H9 (cell line): ENCODE measurements around the gene CD8A. TPM values are rescaled to one million over a fixed set of nuclear protein-coding genes. Genes with fewer than 3 reads are reported as not detected.
A peak's percentile ranks its signal among the peaks of the same experiment; 100 is the strongest.

Source experiments
- DNase-seq: peaks from one replicate; pipeline ENCODE4 v3.0.0-alpha.2; 2017
- H2AFZ ChIP-seq: one replicate; pipeline ENCODE4 v1.6.1; 2013; ENCODE audit warnings: mild to moderate bottlenecking, low read length, control low read depth, moderate library complexity
- H2AK5ac ChIP-seq: 2 replicates; pipeline ENCODE4 v1.6.1; 2013; ENCODE audit warnings: low read length, control low read depth, mixed read lengths; ENCODE audit not compliant: insufficient read length
- H2BK120ac ChIP-seq: one replicate; pipeline ENCODE4 v1.6.1; 2013; ENCODE audit warnings: low read depth, mild to moderate bottlenecking, low read length, control low read depth, inconsistent platforms; ENCODE audit not compliant: poor library complexity, severe bottlenecking
- H2BK12ac ChIP-seq: 2 replicates; pipeline ENCODE4 v1.6.1; 2013; ENCODE audit warnings: low read length, control low read depth, mixed read lengths, low read depth; ENCODE audit not compliant: insufficient read length
- H2BK15ac ChIP-seq: 2 replicates; pipeline ENCODE4 v1.6.1; 2013; ENCODE audit warnings: low read depth, low read length, control low read depth
- H2BK20ac ChIP-seq: one replicate; pipeline ENCODE4 v1.6.1; 2013; ENCODE audit warnings: low read depth, mild to moderate bottlenecking, low read length, control low read depth, inconsistent platforms; ENCODE audit not compliant: poor library complexity, severe bottlenecking
- H2BK5ac ChIP-seq: 2 replicates; pipeline ENCODE4 v1.6.1; 2013; ENCODE audit warnings: low read length, control low read depth, mixed read lengths; ENCODE audit not compliant: insufficient read length
- H3K14ac ChIP-seq: 2 replicates; pipeline ENCODE4 v1.6.1; 2013; ENCODE audit warnings: low read length, control low read depth; ENCODE audit not compliant: insufficient read depth
- H3K18ac ChIP-seq: 2 replicates; pipeline ENCODE4 v1.6.1; 2013; ENCODE audit warnings: low read depth, mild to moderate bottlenecking, mixed read lengths, low read length, control low read depth; ENCODE audit not compliant: insufficient read length
- H3K23ac ChIP-seq: 2 replicates; pipeline ENCODE4 v1.6.1; 2013; ENCODE audit warnings: low read length, control low read depth, mixed read lengths, low read depth; ENCODE audit not compliant: insufficient read length
- H3K23me2 ChIP-seq: 2 replicates; pipeline ENCODE4 v1.6.1; 2013; ENCODE audit warnings: low read depth, mild to moderate bottlenecking, mixed read lengths, low read length, control low read depth; ENCODE audit not compliant: insufficient read length, poor library complexity, severe bottlenecking
- H3K27ac ChIP-seq: 2 replicates; pipeline ENCODE4 v1.5.1; 2013; ENCODE audit warnings: low read length, control low read depth, mixed read lengths, low read depth; ENCODE audit not compliant: insufficient read length
- H3K27me3 ChIP-seq: 2 replicates; pipeline ENCODE4 v1.6.1; 2013; ENCODE audit warnings: low read length, control low read depth, inconsistent platforms; ENCODE audit not compliant: insufficient read depth
- H3K4ac ChIP-seq: 2 replicates; pipeline ENCODE4 v1.6.1; 2013; ENCODE audit warnings: low read depth, mild to moderate bottlenecking, control low read depth, inconsistent platforms, low read length, moderate library complexity
- H3K4me1 ChIP-seq: 2 replicates; pipeline ENCODE4 v1.6.1; 2013; ENCODE audit warnings: low read length, control low read depth, inconsistent platforms; ENCODE audit not compliant: insufficient read depth
- H3K4me2 ChIP-seq: 2 replicates; pipeline ENCODE4 v1.6.1; 2013; ENCODE audit warnings: low read length, control low read depth, mixed read lengths; ENCODE audit not compliant: insufficient read length, insufficient read depth
- H3K56ac ChIP-seq: 2 replicates; pipeline ENCODE4 v1.6.1; 2013; ENCODE audit warnings: low read depth, mild to moderate bottlenecking, mixed read lengths, low read length, control low read depth; ENCODE audit not compliant: insufficient read length
- H3K79me1 ChIP-seq: 2 replicates; pipeline ENCODE4 v1.6.1; 2013; ENCODE audit warnings: low read depth, mild to moderate bottlenecking, moderate library complexity, low read length, control low read depth, inconsistent platforms; ENCODE audit not compliant: insufficient read depth, poor library complexity, severe bottlenecking
- H3K79me2 ChIP-seq: 2 replicates; pipeline ENCODE4 v1.6.1; 2013; ENCODE audit warnings: low read length, control low read depth, inconsistent platforms; ENCODE audit not compliant: insufficient read depth
- H3K9ac ChIP-seq: 2 replicates; pipeline ENCODE4 v1.6.1; 2013; ENCODE audit warnings: low read length, control low read depth, mixed read lengths; ENCODE audit not compliant: insufficient read length; ENCODE audit errors: extremely low read depth
- H3K9me3 ChIP-seq: one replicate; pipeline ENCODE4 v1.6.1; 2013; ENCODE audit warnings: low read depth, low read length, inconsistent platforms; ENCODE audit not compliant: control insufficient read depth
- H3T11ph ChIP-seq: one replicate; pipeline ENCODE4 v1.6.1; 2013; ENCODE audit warnings: mild to moderate bottlenecking, low read length, control low read depth, inconsistent platforms
- H4K20me1 ChIP-seq: one replicate; pipeline ENCODE4 v1.6.1; 2013; ENCODE audit not compliant: control insufficient read depth, insufficient read length, insufficient read depth
- H4K5ac ChIP-seq: 2 replicates; pipeline ENCODE4 v1.6.1; 2013; ENCODE audit warnings: low read depth, mild to moderate bottlenecking, mixed read lengths, low read length, control low read depth; ENCODE audit not compliant: insufficient read length
- H4K8ac ChIP-seq: replicated peaks from 2 replicates; pipeline ENCODE4 v1.6.1; 2013; ENCODE audit warnings: low read length, control low read depth, mixed read lengths, low read depth; ENCODE audit not compliant: insufficient read length
- H4K91ac ChIP-seq: 2 replicates; pipeline ENCODE4 v1.6.1; 2013; ENCODE audit warnings: low read depth, mild to moderate bottlenecking, moderate library complexity, mixed read lengths, low read length, control low read depth; ENCODE audit not compliant: insufficient read length
- H3K27ac Mint-ChIP-seq, 3 experiments: 2 replicates in 2 of 3; 3 replicates in 1 of 3; pipeline ENCODE4 v1.8.0; 2020 to 2021; ENCODE audit warnings: mixed read lengths in 3 of 3, mild to moderate bottlenecking in 1 of 3, moderate library complexity in 1 of 3
- H3K27me3 Mint-ChIP-seq: 2 replicates; pipeline ENCODE4 v1.8.0; 2021; ENCODE audit warnings: low read depth, mild to moderate bottlenecking, moderate library complexity, mixed read lengths
- H3K36me3 Mint-ChIP-seq, 3 experiments: 2 replicates in 2 of 3; 3 replicates in 1 of 3; pipeline ENCODE4 v1.8.0; 2020 to 2021; ENCODE audit warnings: low read depth in 3 of 3, mixed read lengths in 3 of 3; ENCODE audit not compliant: insufficient read depth in 1 of 3
- H3K4me1 Mint-ChIP-seq, 2 experiments: 2 replicates each; pipeline ENCODE4 v1.8.0; 2020; ENCODE audit warnings: mixed read lengths in 2 of 2
- H3K4me3 Mint-ChIP-seq, 2 experiments: 2 replicates in 1 of 2; 3 replicates in 1 of 2; pipeline ENCODE4 v1.8.0; 2020 to 2021; ENCODE audit warnings: mild to moderate bottlenecking in 2 of 2, mixed read lengths in 2 of 2, moderate library complexity in 1 of 2
- H3K9me3 Mint-ChIP-seq, 2 experiments: 2 replicates in 1 of 2; 3 replicates in 1 of 2; pipeline ENCODE4 v1.8.0; 2020; ENCODE audit warnings: mild to moderate bottlenecking in 2 of 2, mixed read lengths in 2 of 2, moderate library complexity in 1 of 2
- CTCF ChIP-seq: fragments of 200-600 bp; sonication (generic); conservative IDR thresholded peaks from 3 replicates; pipeline ENCODE4 v1.8.0; 2021; ENCODE audit warnings: antibody characterized with exemption, mild to moderate bottlenecking
- WGBS: extraction: QIAGEN DNeasy Blood & Tissue Kit; methylation state at CpG from one replicate; pipeline ENCODE4 v1.1.7; 2013; ENCODE audit warnings: missing lambda C conversion rate, low lambda C conversion rate, mixed read lengths; ENCODE audit not compliant: insufficient read length; ENCODE audit errors: extremely low coverage; 5-methylcytosine and 5-hydroxymethylcytosine counted together
- total RNA-seq: library from RNA; stranded (reverse); gene quantifications from 2 replicates; pipeline ENCODE4 v1.2.1, GENCODE V29; 2021

CD8A gene
- total RNA-seq, 1 experiment from 2014 or later, result not detected

- H2BK5ac ChIP-seq, result no peak overlapping the region
- H3K4ac ChIP-seq, result no peak overlapping the region
- 0 out of 2 replicates have a peak overlapping the region, but pooled peaks have one; percentile 14 for H3K14ac ChIP-seq
- peaks cover 7 to 10% of the 10 kb centered on the region in 2 experiments for H3K4me1 Mint-ChIP-seq
- WGBS, result no CpG with 5 or more reads among the region's 11 CpGs
- no peaks in the 10 kb centered on the region; a peak in 1 of 7 replicates for H3K36me3 Mint-ChIP-seq
- H3K4me3 Mint-ChIP-seq, result peak overlapping the region; percentile 77 to 90
- peaks cover 10% of the 10 kb centered on the region for H3K23me2 ChIP-seq
- no peak for DNase-seq
- H3K9ac ChIP-seq, result no peak overlapping the region
- peaks cover 44% of the 10 kb centered on the region for H3K27me3 Mint-ChIP-seq
- H4K91ac ChIP-seq, result no peak overlapping the region
- no peak overlapping the region for H4K8ac ChIP-seq
- H2AK5ac ChIP-seq, result no peak overlapping the region
- H2BK12ac ChIP-seq, result no peak overlapping the region
- no peak overlapping the region for H2AFZ ChIP-seq
- no peak overlapping the region for H3K23ac ChIP-seq
- no peaks in the 10 kb centered on the region for H3K9me3 ChIP-seq
- H3K4me2 ChIP-seq, result peak overlapping the region; percentile 77
- H3K56ac ChIP-seq, result no peak overlapping the region
- H3K79me2 ChIP-seq, result no peaks in the 10 kb centered on the region
- no peaks in the 10 kb centered on the region; the same call in 1 of the 2 replicates for H3K27me3 ChIP-seq
- H3K79me1 ChIP-seq, result no peaks in the 10 kb centered on the region
- no peak for TF ChIP-seq CTCF
- H2BK20ac ChIP-seq, result no peak overlapping the region
- H3K9me3 Mint-ChIP-seq, result no peaks in the 10 kb centered on the region
- H2BK15ac ChIP-seq, result no peak overlapping the region
- H3T11ph ChIP-seq, result no peak overlapping the region
- H3K4me1 ChIP-seq, result peaks cover 3% of the 10 kb centered on the region; the same call in 1 of the 2 replicates
- no peak overlapping the region for H3K27ac ChIP-seq
- no peak overlapping the region for H3K27ac Mint-ChIP-seq
- H3K18ac ChIP-seq, result no peak overlapping the region
- H4K20me1 ChIP-seq, result no peaks in the 10 kb centered on the region
- no peak overlapping the region for H4K5ac ChIP-seq
- H2BK120ac ChIP-seq, result no peak overlapping the region
These were observed 16.4 kb upstream of the CD8A start for GRCh38 chr2:86807133-86807467.
